Endothelial cell of umbilical vein (primary cell): ENCODE results near the gene BCAS3. TPM values are rescaled to one million over a fixed set of nuclear protein-coding genes. Genes with fewer than 3 reads are reported as not detected.

Source experiments
- BruUV-seq: library from RNA; stranded (reverse); fragments of 400-500 nt; replicated peaks from 2 replicates; lab custom pipeline; 2021; lab: Mats Ljungman, UMichigan
- CTCF ChIA-PET: fragments of 300-600, 350-600 bp; sonication (Branson Sonifier 250); formaldehyde crosslinking; loops from one replicate; lab custom pipeline; 2021; ENCODE audit warnings: antibody characterized with exemption, inconsistent platforms; lab: Charles Lee
- POLR2A ChIA-PET: fragments of 300-600, 350-600 bp; sonication (Branson Sonifier 250); formaldehyde crosslinking; loops from one replicate; lab custom pipeline; 2021; ENCODE audit warnings: antibody characterized with exemption, inconsistent platforms; lab: Charles Lee
- DNase-seq: peaks from one replicate; pipeline ENCODE4 v3.0.0-alpha.2; 2011; ENCODE audit warnings: low read depth, low spot score
- FAIRE-seq: peaks from 2 replicates; lab custom pipeline; 2011; peaks lifted over from hg19 to GRCh38; lab: Jason Lieb, UNC
- H2AFZ ChIP-seq: 2 replicates; pipeline ENCODE4 v1.6.0; 2012; ENCODE audit warnings: low read depth, low read length, control low read depth, inconsistent platforms
- H3K27ac ChIP-seq: 2 replicates; pipeline ENCODE4 v1.5.1; 2011; ENCODE audit warnings: low read depth, mild to moderate bottlenecking, control low read depth, low read length, moderate library complexity; ENCODE audit not compliant: insufficient read depth
- H3K27me3 ChIP-seq, 2 experiments: 2 replicates each; pipeline versions ENCODE4 v1.6.0 to v1.6.1; 2011; ENCODE audit warnings: low read length in 2 of 2, mixed read lengths in 1 of 2; ENCODE audit not compliant: control insufficient read depth in 2 of 2, insufficient read depth in 2 of 2
- H3K36me3 ChIP-seq, 2 experiments: 2 replicates in 1 of 2; 3 replicates in 1 of 2; pipeline ENCODE4 v1.5.1; 2011; ENCODE audit warnings: low read length in 2 of 2, mild to moderate bottlenecking in 1 of 2, moderate library complexity in 1 of 2; ENCODE audit not compliant: control insufficient read depth in 2 of 2, insufficient read depth in 2 of 2; ENCODE audit errors: extremely low read depth in 1 of 2
- H3K4me1 ChIP-seq: 3 replicates; pipeline ENCODE4 v1.5.1; 2011; ENCODE audit warnings: mild to moderate bottlenecking, low read length; ENCODE audit not compliant: control insufficient read depth, insufficient read depth; ENCODE audit errors: extremely low read depth
- H3K4me2 ChIP-seq: 2 replicates; pipeline ENCODE4 v1.6.1; 2011; ENCODE audit warnings: low read length, control low read depth, mixed read lengths; ENCODE audit not compliant: insufficient read depth
- H3K4me3 ChIP-seq, 3 experiments: fragments of 200-600 bp in 1 of 3; sonication (generic), shearing (Covaris generic) in 1 of 3; replicated peaks in 1 of 3; 2 replicates each; pipeline ENCODE4 v1.5.1; 2011 to 2016; ENCODE audit warnings: control low read depth in 3 of 3, low read length in 3 of 3, mild to moderate bottlenecking in 2 of 3, inconsistent platforms in 1 of 3, low read depth in 1 of 3, moderate library complexity in 1 of 3; ENCODE audit not compliant: insufficient read depth in 1 of 3
- H3K79me2 ChIP-seq: 2 replicates; pipeline ENCODE4 v1.6.0; 2012; ENCODE audit warnings: low read length, inconsistent platforms; ENCODE audit not compliant: control insufficient read depth, insufficient read depth
- H3K9ac ChIP-seq: replicated peaks from 2 replicates; pipeline ENCODE3; 2011; ENCODE audit warnings: low read length, control low read depth; ENCODE audit not compliant: insufficient read depth; ENCODE audit errors: extremely low read depth
- H3K9me1 ChIP-seq: replicated peaks from 3 replicates; pipeline ENCODE4 v1.6.0; 2011; ENCODE audit warnings: mild to moderate bottlenecking, low read length; ENCODE audit not compliant: control insufficient read depth, insufficient read depth; ENCODE audit errors: extremely low read depth
- H3K9me3 ChIP-seq: replicated peaks from 2 replicates; pipeline ENCODE4 v1.5.1; 2012; ENCODE audit warnings: low read length, inconsistent platforms; ENCODE audit not compliant: control insufficient read depth, insufficient read depth
- H4K20me1 ChIP-seq: replicated peaks from 2 replicates; pipeline ENCODE3; 2011; ENCODE audit warnings: mild to moderate bottlenecking, low read length; ENCODE audit not compliant: control insufficient read depth, insufficient read depth; ENCODE audit errors: extremely low read depth
- CTCF ChIP-seq, 2 donors: IDR thresholded peaks; 1 replicate in 1 of 2; 2 replicates in 1 of 2; pipeline ENCODE4 v1.5.1; 2011; ENCODE audit warnings: low read length in 2 of 2, mild to moderate bottlenecking in 2 of 2, moderate library complexity in 2 of 2, control low read depth in 1 of 2, inconsistent platforms in 1 of 2, low read depth in 1 of 2; ENCODE audit not compliant: insufficient read depth in 1 of 2; ENCODE audit errors: extremely low read depth in 1 of 2
- EZH2 ChIP-seq: IDR thresholded peaks from 2 replicates; pipeline ENCODE4 v1.6.1; 2012; ENCODE audit warnings: borderline replicate concordance, low read depth, mild to moderate bottlenecking, moderate library complexity, low read length, inconsistent platforms; ENCODE audit not compliant: severe bottlenecking
- FOS ChIP-seq: IDR thresholded peaks from 2 replicates; pipeline ENCODE4 v1.6.1; 2011; ENCODE audit warnings: mild to moderate bottlenecking, low read length, moderate library complexity, borderline replicate concordance; ENCODE audit not compliant: insufficient read depth
- MAX ChIP-seq: IDR thresholded peaks from 2 replicates; pipeline ENCODE4 v1.6.1; 2011; ENCODE audit not compliant: insufficient read depth, insufficient read length
- POLR2AphosphoS5 ChIP-seq: IDR thresholded peaks from 2 replicates; pipeline ENCODE4 v1.6.1; 2012; ENCODE audit warnings: low read depth, mild to moderate bottlenecking, control low read depth, low read length, moderate library complexity; ENCODE audit not compliant: insufficient read depth
- dilution Hi-C: fragments of 300-500 bp; cut with MboI; formaldehyde crosslinking; loops from one replicate; pipeline ENCODE4 v1.15.0; 2019; ENCODE audit warnings: low sequenced_read_pairs; ENCODE audit not compliant: extremely low pct_ligation_motif_present
- intact Hi-C: fragments of 100-400 bp; cut with micrococcal nuclease; formaldehyde crosslinking; loops from one replicate; pipeline ENCODE4 v1.10.0; 2022
- polyA plus RNA-seq, 4 experiments: library from polyadenylated mRNA; depleted of rRNA in 3 of 4; stranded (reverse) in 3 of 4; unstranded in 1 of 4; fragments of >200 nt; gene quantifications; 2 replicates each; pipeline versions ENCODE4 v1.2.1 to v1.2.3, GENCODE V29; 2011 to 2012; ENCODE audit warnings: missing spikeins in 1 of 4
- total RNA-seq: library from RNA; stranded (reverse); gene quantifications from 2 replicates; pipeline ENCODE4 v1.2.3, GENCODE V29; 2021

The BCAS3 gene
- total and polyA plus RNA-seq, 2 donors (not counting 3 experiments of a cell fraction or from before 2014, with no cell fraction given) = 8.2 to 16.0 TPM

- H3K9me3 ChIP-seq = no peaks in the 10 kb centered on the region
- DNase-seq (no peak), FAIRE-seq (no peak)
- no peaks in the 10 kb centered on the region for H3K79me2 ChIP-seq
- no peak overlapping the region for H3K27ac ChIP-seq
- H3K4me3 ChIP-seq = no peak overlapping the region
- H3K36me3 ChIP-seq = no peaks in the 10 kb centered on the region
- no peaks in the 10 kb centered on the region for H4K20me1 ChIP-seq
- no peaks in the 10 kb centered on the region for H3K9me1 ChIP-seq
- no peak overlapping the region for H3K4me2 ChIP-seq
- BruUV-seq = no TSS peak
- ChIA-PET POLR2A (no interaction called here), CTCF (no interaction called here)
- no peak overlapping the region for H2AFZ ChIP-seq
- no peaks in the 10 kb centered on the region for H3K4me1 ChIP-seq
- dilution Hi-C loops = no loop called here
- TF ChIP-seq EZH2 (no peak), CTCF (IDR thresholded peaks at IDR 0.05; ENCODE audit: extremely low read depth in 1 of 2, insufficient read depth in 1 of 2, low read depth in 1 of 2, low read length in 2 of 2) (no peak), POLR2AphosphoS5 (no peak), FOS (no peak), MAX (no peak)
- no peaks in the 10 kb centered on the region for H3K27me3 ChIP-seq
- H3K9ac ChIP-seq = no peak overlapping the region
- intact Hi-C loops = no loop called here
These were observed 480.7 kb downstream of the BCAS3 start for GRCh38 chr17:61158376-61158775.
